PC-9 (cell line): ENCODE results near the gene BRAF. TPM values are rescaled to one million over a fixed set of nuclear protein-coding genes. Genes with fewer than 3 reads are reported as not detected.
A peak's percentile ranks its signal among the peaks of the same experiment; 100 is the strongest.

Source experiments
- BruUV-seq: library from RNA; stranded (reverse); fragments of 400-500 nt; replicated peaks from 2 replicates; lab custom pipeline; 2021; lab: Mats Ljungman, UMichigan
- CTCF ChIA-PET: fragments of 300-600 bp; sonication (Branson Sonifier 250); formaldehyde crosslinking; loops from one replicate; lab custom pipeline; 2022; ENCODE audit warnings: antibody characterized with exemption; lab: Charles Lee
- POLR2A ChIA-PET: fragments of 300-600 bp; sonication (Branson Sonifier 250); formaldehyde crosslinking; loops from one replicate; lab custom pipeline; 2022; ENCODE audit warnings: antibody characterized with exemption; ENCODE audit not compliant: unreplicated experiment; lab: Charles Lee
- DNase-seq, 2 experiments: peaks; one replicate each; pipeline versions ENCODE4 v3.0.0 to v3.0.0-alpha.2; 2015 to 2022; ENCODE audit warnings: mixed read lengths in 1 of 2
- H2AFZ ChIP-seq: fragments of 200-600 bp; sonication (generic); 2 replicates; pipeline ENCODE4 v1.8.1; 2017; ENCODE audit warnings: antibody characterized with exemption
- H3F3A ChIP-seq: fragments of 200-600 bp; sonication (generic); 2 replicates; pipeline ENCODE4 v1.8.1; 2017; ENCODE audit warnings: antibody characterized with exemption, mild to moderate bottlenecking, low read depth; ENCODE audit not compliant: insufficient read depth
- H3K27ac ChIP-seq: fragments of 200-600 bp; sonication (generic); 2 replicates; pipeline ENCODE4 v1.6.1; 2016; ENCODE audit warnings: mixed run types
- H3K27me3 ChIP-seq: fragments of 200-600 bp; sonication (generic); 2 replicates; pipeline ENCODE4 v1.6.1; 2016; ENCODE audit warnings: low read depth, mixed run types; ENCODE audit not compliant: insufficient read depth
- H3K36me3 ChIP-seq: fragments of 200-600 bp; sonication (generic); 2 replicates; pipeline ENCODE4 v1.6.1; 2016; ENCODE audit warnings: low read depth, mixed run types
- H3K4me1 ChIP-seq: fragments of 200-600 bp; sonication (generic); replicated peaks from 2 replicates; pipeline ENCODE4 v1.6.1; 2016; ENCODE audit warnings: mixed run types; ENCODE audit not compliant: insufficient read depth
- H3K4me2 ChIP-seq: fragments of 200-600 bp; sonication (generic); 2 replicates; pipeline ENCODE4 v1.6.1; 2017; ENCODE audit warnings: mixed run types
- H3K4me3 ChIP-seq: fragments of 200-600 bp; sonication (generic); 2 replicates; pipeline ENCODE4 v1.6.1; 2016; ENCODE audit warnings: mixed run types
- H3K79me2 ChIP-seq: fragments of 200-600 bp; sonication (generic); 2 replicates; pipeline ENCODE4 v1.6.1; 2017; ENCODE audit warnings: low read depth, mixed run types
- H3K9me2 ChIP-seq: fragments of 200-600 bp; sonication (generic); 2 replicates; pipeline ENCODE4 v1.8.1; 2017; ENCODE audit warnings: mild to moderate bottlenecking; ENCODE audit not compliant: insufficient read depth
- H3K9me3 ChIP-seq: fragments of 200-600 bp; sonication (generic); 2 replicates; pipeline ENCODE4 v1.8.1; 2016; ENCODE audit warnings: low read depth; ENCODE audit not compliant: insufficient read depth
- H4K20me1 ChIP-seq: fragments of 200-600 bp; sonication (generic); 2 replicates; pipeline ENCODE4 v1.8.1; 2017; ENCODE audit not compliant: insufficient read depth
- CTCF ChIP-seq: fragments of 200-600 bp; sonication (generic); conservative IDR thresholded peaks from 2 replicates; pipeline ENCODE4 v1.6.1; 2017; ENCODE audit warnings: mixed run types, antibody characterized with exemption, mild to moderate bottlenecking, moderate library complexity
- EZH2 ChIP-seq: fragments of 200-600 bp; sonication (generic); IDR thresholded peaks from 2 replicates; pipeline ENCODE4 v1.8.0; 2017; ENCODE audit warnings: antibody characterized with exemption, low read depth
- intact Hi-C: fragments of 100-400 bp; cut with micrococcal nuclease; formaldehyde crosslinking; loops from one replicate; pipeline ENCODE4 v1.10.0; 2022; ENCODE audit not compliant: unreplicated experiment
- total RNA-seq: library from RNA; stranded (reverse); gene quantifications from 2 replicates; pipeline ENCODE4 v1.2.3, GENCODE V29; 2021

The BRAF gene
- total RNA-seq, 1 experiment from 2014 or later: 56.9 TPM

DNA sequence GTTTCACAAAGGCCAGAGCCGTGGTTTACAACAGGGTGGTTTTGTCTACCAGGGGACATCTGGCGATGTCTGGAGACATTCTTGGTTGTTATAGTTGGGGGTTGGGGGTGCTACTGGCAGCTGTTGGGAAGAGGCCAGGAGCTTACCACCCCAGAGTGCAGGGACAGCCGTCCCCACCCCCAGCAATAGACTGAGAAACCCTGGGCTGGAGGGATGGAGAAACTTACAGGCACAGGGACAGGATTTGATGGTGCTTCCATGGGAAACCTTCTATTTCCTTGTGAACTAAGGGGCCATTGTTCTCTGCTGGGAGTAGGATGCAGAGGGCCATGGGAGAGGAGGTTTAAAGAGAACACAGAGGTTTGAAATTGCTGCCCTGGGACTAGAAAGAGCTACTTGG, 241.1 kb downstream of the BRAF start:
- no peaks in the 10 kb centered on the region for H3K79me2 ChIP-seq
- TF ChIP-seq EZH2 (no peak), CTCF (no peak)
- 0 out of 2 replicates have a peak, but pooled peaks cover 2% of the 10 kb centered on the region for H4K20me1 ChIP-seq
- peak in 1 of 2 experiments; percentile 30 for DNase-seq
- H3K9me3 ChIP-seq: no peaks in the 10 kb centered on the region
- no peaks in the 10 kb centered on the region for H3K27me3 ChIP-seq
- no peak overlapping the region for H3K4me2 ChIP-seq
- intact Hi-C loops: no loop called here
- POLR2A ChIA-PET: no interaction called here
- no peak overlapping the region for H3K4me3 ChIP-seq
- 0 out of 2 replicates have a peak, but pooled peaks cover 12% of the 10 kb centered on the region for H3K36me3 ChIP-seq
- CTCF ChIA-PET: no interaction called here
- H3K27ac ChIP-seq: no peak overlapping the region
- no peak overlapping the region for H2AFZ ChIP-seq
- H3K9me2 ChIP-seq: no peaks in the 10 kb centered on the region
- BruUV-seq: no TSS peak
- no peaks in the 10 kb centered on the region for H3F3A ChIP-seq
- H3K4me1 ChIP-seq: no peaks in the 10 kb centered on the region

DNA sequence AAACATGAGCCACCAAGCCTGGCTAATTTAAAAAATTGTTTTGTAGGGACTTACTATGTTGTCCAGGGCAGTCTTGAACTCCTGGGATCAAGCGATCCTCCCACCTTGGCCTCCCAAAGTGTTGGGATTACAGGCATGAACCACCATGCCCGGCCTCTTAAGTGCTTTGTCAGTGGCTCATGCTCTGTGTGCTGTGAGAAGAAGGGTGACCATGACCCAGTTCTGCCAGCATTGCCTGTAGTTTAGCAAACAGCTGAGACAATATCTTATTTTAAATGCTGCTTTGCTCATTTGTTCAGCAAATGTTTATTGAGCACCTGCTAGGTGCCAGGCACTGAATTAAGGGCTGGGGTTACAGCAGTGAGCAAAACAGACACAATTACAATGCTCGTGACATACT, 243.0 kb downstream of the BRAF start:
- Histone ChIP-seq H2AFZ (no peak overlapping the region), H3K4me3 (no peak overlapping the region), H3K4me1 (no peaks in the 10 kb centered on the region), H3K9me2 (no peaks in the 10 kb centered on the region), H3K4me2 (no peak overlapping the region), H3K27me3 (no peaks in the 10 kb centered on the region), H3F3A (no peaks in the 10 kb centered on the region), H3K36me3 (0 out of 2 replicates have a peak, but pooled peaks cover 12% of the 10 kb centered on the region), H3K27ac (no peak overlapping the region), H3K9me3 (no peaks in the 10 kb centered on the region), H4K20me1 (0 out of 2 replicates have a peak, but pooled peaks cover 2% of the 10 kb centered on the region), H3K79me2 (no peaks in the 10 kb centered on the region)
- CTCF ChIA-PET: no interaction called here
- intact Hi-C loops: no loop called here
- TF ChIP-seq EZH2 (no peak), CTCF (no peak)
- POLR2A ChIA-PET: no interaction called here
- DNase-seq: peak in 1 of 2 experiments; percentile 30
- BruUV-seq: no TSS peak

DNA sequence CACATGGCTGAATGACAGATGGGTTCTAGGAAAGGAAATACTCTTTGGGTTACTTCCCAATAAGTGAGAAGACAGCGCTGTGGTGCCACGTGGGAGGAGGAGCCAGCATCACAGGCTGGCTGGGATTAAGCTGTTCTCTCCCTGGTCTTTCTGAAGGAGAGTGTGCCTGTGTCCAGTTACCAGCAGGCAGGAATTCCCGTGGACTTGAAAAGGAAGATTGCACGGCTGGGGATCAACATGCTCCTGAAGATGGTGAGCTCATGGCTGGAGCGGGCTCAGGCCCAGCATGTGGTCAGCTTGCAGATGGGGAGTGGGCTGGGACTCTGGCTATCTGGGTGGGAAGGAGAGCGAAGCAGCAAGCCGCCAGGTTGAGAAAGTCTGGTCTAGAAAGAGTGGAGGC, 243.8 kb downstream of the BRAF start:
- CTCF ChIA-PET: no interaction called here

More for the DNA sequence above, 243.8 kb downstream of the BRAF start:
- Histone ChIP-seq H3K9me3 (no peaks in the 10 kb centered on the region), H3K4me3 (no peak overlapping the region), H2AFZ (no peak overlapping the region), H4K20me1 (0 out of 2 replicates have a peak, but pooled peaks cover 2% of the 10 kb centered on the region), H3K27ac (no peak overlapping the region), H3K9me2 (no peaks in the 10 kb centered on the region), H3K4me1 (no peaks in the 10 kb centered on the region), H3F3A (no peaks in the 10 kb centered on the region), H3K27me3 (no peaks in the 10 kb centered on the region), H3K4me2 (no peak overlapping the region), H3K36me3 (0 out of 2 replicates have a peak, but pooled peaks cover 12% of the 10 kb centered on the region), H3K79me2 (no peaks in the 10 kb centered on the region)
- peak in 1 of 2 experiments; percentile 25 for DNase-seq
- intact Hi-C loops: no loop called here
- no TSS peak for BruUV-seq
- TF ChIP-seq EZH2 (no peak), CTCF (no peak)
- POLR2A ChIA-PET: no interaction called here
